Prostate gland (tissue), 2 donors: ENCODE data around the gene RNF19B.

ENCODE experiments used
- CTCF ChIP-seq, 4 experiments: fragments of 200-600 bp in 2 of 4; fragments of 450-650 bp in 2 of 4; sonication (generic) in 2 of 4; IDR thresholded peaks; 1 replicate in 3 of 4; 2 replicates in 1 of 4; pipeline ENCODE4 v1.5.1; 2016 to 2019; ENCODE audit warnings: antibody characterized with exemption in 4 of 4, mild to moderate bottlenecking in 2 of 4, moderate library complexity in 2 of 4
- POLR2A ChIP-seq: fragments of 450-650 bp; IDR thresholded peaks from one replicate; pipeline ENCODE4 v1.6.1; 2016; ENCODE audit warnings: antibody characterized with exemption, mild to moderate bottlenecking

- peak; percentile 45 for TF ChIP-seq POLR2A
- no peak for TF ChIP-seq CTCF (IDR thresholded peaks at IDR 0.05)
Measured at GRCh38 chr1:32989160-32990050, 24.8 kb upstream of the RNF19B start.
